ENCODE data around the gene FAM120B. TPM values are rescaled to one million over a fixed set of nuclear protein-coding genes. Genes with fewer than 3 reads are reported as not detected.
A peak's percentile ranks its signal among the peaks of the same experiment; 100 is the strongest.

The FAM120B gene
- total RNA-seq, 3 donors from 2014 or later, result 13.8 to 14.3 (median 14.3) TPM

- Mint-ChIP-seq H3K4me3 (no peak overlapping the region), H3K36me3 (ENCODE audit: insufficient read depth) (no peaks in the 10 kb centered on the region), H3K4me1 (ENCODE audit: low read depth) (no peaks in the 10 kb centered on the region), H3K9me3 (no peaks in the 10 kb centered on the region), H3K27me3 (ENCODE audit: low read depth) (peaks cover 17% of the 10 kb centered on the region)
- ATAC-seq (no peak), DNase-seq (no peak)
These were observed 114.5 kb downstream of the FAM120B start for GRCh38 chr6:170420791-170421776.

DNA sequence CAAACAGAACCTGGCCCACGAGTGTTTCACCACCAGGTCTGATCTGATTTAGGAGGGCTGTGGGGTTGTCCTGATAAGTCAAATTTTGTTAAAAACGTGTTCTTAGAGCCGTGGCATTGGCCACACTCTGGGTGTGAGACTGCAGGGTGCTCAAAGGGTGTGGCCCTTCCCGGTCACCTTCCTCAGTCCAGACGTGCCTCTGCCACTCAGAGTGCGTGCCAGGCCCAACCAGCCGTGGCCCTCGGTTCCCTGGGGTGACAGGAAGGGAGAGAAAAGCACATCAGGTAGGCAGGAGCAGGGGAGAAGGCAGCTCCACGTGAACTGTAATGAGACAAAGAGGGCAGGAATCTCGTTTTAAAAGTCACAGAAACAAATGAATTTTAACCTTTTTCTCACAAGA is 115.4 kb downstream of the FAM120B start:
- Mint-ChIP-seq H3K9me3 (no peaks in the 10 kb centered on the region), H3K27me3 (ENCODE audit: low read depth) (peaks cover 17% of the 10 kb centered on the region), H3K4me3 (no peak overlapping the region), H3K4me1 (ENCODE audit: low read depth) (no peaks in the 10 kb centered on the region), H3K36me3 (ENCODE audit: insufficient read depth) (no peaks in the 10 kb centered on the region)
- ATAC-seq (no peak), DNase-seq (no peak)

GRCh38 chr6:170423030-170423429 is 116.5 kb downstream of the FAM120B start:
- no peaks in the 10 kb centered on the region for H3K4me1 Mint-ChIP-seq (ENCODE audit: low read depth)
- DNase-seq (no peak), ATAC-seq (no peak)
- H3K4me3 Mint-ChIP-seq, result no peak overlapping the region
- no peaks in the 10 kb centered on the region for H3K36me3 Mint-ChIP-seq (ENCODE audit: insufficient read depth)
- H3K9me3 Mint-ChIP-seq, result no peaks in the 10 kb centered on the region
- peaks cover 17% of the 10 kb centered on the region for H3K27me3 Mint-ChIP-seq (ENCODE audit: low read depth)

DNA sequence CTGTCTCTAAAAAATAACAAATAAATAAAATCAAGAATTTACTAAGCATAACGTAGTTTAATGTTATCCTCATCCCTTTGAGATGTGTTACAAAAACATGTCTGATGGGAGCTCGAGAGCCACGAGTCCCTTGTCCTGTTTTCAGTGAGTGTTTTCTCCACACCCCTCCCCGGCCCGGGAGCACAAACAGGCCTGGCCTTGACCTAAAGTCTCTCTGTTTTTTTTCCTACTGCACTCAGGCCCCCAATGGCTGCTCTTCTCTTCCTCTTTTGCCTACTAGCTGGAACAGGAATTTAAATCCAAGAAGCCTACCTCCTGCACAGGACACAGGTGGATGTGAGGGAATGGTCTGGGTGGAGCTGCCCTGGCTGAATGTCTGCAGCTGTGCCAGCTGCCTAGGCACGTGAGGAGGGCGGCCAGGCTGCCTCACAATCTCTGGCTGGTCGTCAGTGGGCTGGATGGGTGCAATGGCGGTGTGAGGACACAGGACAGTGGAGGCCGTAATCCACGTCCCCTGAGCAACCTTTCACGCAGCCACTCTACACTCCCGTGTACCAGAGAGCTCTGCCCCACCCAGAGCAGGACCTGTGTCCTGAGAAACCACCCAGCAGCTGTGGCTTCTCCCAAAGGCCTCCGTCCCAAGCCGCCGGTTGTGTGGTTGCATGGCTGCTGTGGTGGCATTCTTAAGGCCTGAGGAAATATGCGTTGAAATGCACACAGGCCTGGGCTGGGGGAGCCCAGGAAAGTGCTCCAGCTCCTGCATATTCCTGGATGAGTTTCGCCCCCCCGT is 117.5 kb downstream of the FAM120B start:
- H3K36me3 Mint-ChIP-seq (ENCODE audit: insufficient read depth), result no peaks in the 10 kb centered on the region
- no peak overlapping the region for H3K4me3 Mint-ChIP-seq
- no peaks in the 10 kb centered on the region for H3K9me3 Mint-ChIP-seq
- H3K27me3 Mint-ChIP-seq (ENCODE audit: low read depth), result peaks cover 13% of the 10 kb centered on the region
- no peak for ATAC-seq
- DNase-seq, result no peak
- H3K4me1 Mint-ChIP-seq (ENCODE audit: low read depth), result no peaks in the 10 kb centered on the region

- H3K36me3 Mint-ChIP-seq (ENCODE audit: insufficient read depth), result no peaks in the 10 kb centered on the region
- no peak overlapping the region for H3K4me3 Mint-ChIP-seq
- no peak for DNase-seq
- no peaks in the 10 kb centered on the region for H3K9me3 Mint-ChIP-seq
- ATAC-seq, result no peak
- H3K4me1 Mint-ChIP-seq (ENCODE audit: low read depth), result no peaks in the 10 kb centered on the region
- H3K27me3 Mint-ChIP-seq (ENCODE audit: low read depth), result peaks cover 11% of the 10 kb centered on the region
These were observed 118.1 kb downstream of the FAM120B start for GRCh38 chr6:170424604-170425126.

GRCh38 chr6:170429450-170429849 is 122.9 kb downstream of the FAM120B start:
- no peak for DNase-seq
- H3K9me3 Mint-ChIP-seq, result no peaks in the 10 kb centered on the region
- H3K4me1 Mint-ChIP-seq (ENCODE audit: low read depth), result no peaks in the 10 kb centered on the region
- no peak for ATAC-seq
- H3K36me3 Mint-ChIP-seq (ENCODE audit: insufficient read depth), result no peaks in the 10 kb centered on the region
- H3K4me3 Mint-ChIP-seq, result no peak overlapping the region
- H3K27me3 Mint-ChIP-seq (ENCODE audit: low read depth), result peaks cover 9% of the 10 kb centered on the region

DNA sequence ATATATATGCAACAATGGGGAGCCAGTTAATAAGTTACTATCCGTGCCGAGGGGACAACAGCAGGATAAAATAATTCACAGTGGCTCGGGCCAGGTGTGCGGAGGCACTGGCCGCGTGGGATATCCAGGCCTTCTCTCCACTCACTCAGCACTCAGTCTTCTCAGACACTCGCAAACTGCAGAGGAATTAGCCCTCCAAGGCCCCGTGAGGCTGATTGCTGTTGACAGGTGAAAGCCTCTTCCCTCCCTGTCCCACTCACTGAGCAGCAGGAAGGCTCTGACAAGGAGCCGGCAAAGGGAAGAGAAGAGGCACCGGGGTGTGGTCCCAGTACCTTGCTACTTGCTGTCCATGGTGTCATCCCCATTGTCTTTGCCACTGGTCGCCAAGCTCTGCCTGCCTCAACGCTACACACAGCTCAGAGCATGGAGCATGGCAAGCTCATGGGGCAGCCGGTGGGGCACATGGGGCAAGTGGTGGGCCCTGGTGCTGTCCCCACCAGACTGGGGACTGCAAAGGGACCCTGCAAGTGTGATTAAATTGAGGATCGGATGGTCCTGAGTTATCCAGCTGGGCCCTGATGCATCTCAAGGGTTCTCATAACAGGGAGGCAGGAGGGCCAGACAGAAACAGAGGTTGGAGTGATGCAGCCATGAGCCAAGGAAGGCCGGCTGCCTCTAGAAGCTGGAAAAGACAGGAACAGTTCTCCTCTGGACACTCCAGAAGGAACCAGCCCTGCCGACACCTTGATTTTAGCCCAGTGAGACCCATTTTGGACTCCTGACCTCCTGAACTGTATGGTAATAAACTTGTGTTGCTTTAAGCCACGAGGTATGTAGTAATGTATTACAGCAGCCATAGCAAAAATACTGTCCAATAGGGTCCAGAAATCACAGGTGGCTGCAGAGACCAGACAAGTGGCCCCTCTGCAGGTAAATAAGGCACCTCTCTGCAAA is 126.9 kb downstream of the FAM120B start:
- ATAC-seq, result no peak
- H3K9me3 Mint-ChIP-seq, result peaks cover 9% of the 10 kb centered on the region
- H3K4me1 Mint-ChIP-seq (ENCODE audit: low read depth), result peaks cover 3% of the 10 kb centered on the region
- no peak overlapping the region for H3K4me3 Mint-ChIP-seq
- DNase-seq, result no peak
- no peaks in the 10 kb centered on the region for H3K36me3 Mint-ChIP-seq (ENCODE audit: insufficient read depth)
- H3K27me3 Mint-ChIP-seq (ENCODE audit: low read depth), result peaks cover 18% of the 10 kb centered on the region

DNA sequence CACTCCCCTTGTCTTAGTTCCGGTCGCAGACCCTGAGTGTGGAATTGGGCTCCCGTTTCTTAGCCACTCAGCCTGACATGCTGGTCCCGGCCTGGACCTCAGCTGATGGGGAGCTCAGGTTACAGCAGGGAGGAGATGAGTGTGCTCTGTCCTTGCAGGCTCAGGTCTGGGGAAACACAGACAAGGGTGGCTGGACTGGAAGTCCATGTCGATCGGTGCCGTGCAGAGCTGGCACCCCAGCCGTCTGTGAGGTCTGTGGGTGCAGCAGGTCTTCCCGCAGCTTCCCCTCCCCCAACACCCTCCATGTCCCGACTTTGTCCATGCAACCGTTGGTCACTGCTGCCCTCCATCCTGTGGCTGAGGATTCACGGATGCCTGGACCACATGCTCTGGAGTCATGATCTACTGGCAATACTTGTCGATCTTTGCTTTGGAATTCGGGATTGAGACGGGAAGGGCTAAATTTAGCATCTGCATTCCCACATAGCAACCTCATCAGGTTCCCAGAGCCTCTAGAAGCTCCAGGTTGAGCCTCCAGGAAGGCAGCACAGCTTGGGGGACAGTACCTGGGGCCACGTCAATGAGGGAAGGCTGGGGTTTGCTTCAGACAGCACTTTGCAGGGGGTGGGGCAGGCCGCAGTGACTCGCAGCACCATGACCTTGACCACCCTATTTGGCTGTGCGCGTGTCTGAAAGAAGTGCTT is 127.7 kb downstream of the FAM120B start:
- Mint-ChIP-seq H3K36me3 (ENCODE audit: insufficient read depth) (no peaks in the 10 kb centered on the region), H3K4me3 (no peak overlapping the region), H3K27me3 (ENCODE audit: low read depth) (peaks cover 21% of the 10 kb centered on the region), H3K4me1 (ENCODE audit: low read depth) (peaks cover 3% of the 10 kb centered on the region), H3K9me3 (peaks cover 9% of the 10 kb centered on the region)
- no peak for DNase-seq
- ATAC-seq, result no peak

DNA sequence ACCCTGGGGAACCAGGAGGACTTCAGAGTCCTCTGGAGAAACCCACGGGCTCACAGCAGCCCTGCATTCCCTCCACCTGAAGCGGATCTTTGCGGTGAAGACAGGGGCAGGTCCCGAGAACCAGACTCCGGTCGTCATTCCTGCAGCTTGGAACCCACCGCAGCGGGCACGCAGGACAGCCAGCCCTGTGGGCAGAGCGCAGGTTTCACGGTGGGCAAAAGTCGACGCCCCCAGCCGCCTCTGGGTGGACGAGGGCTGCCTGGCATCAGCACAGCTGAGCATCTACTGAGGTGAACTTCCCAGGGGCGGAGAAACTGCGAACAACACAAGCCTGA is 128.2 kb downstream of the FAM120B start:
- H3K27me3 Mint-ChIP-seq (ENCODE audit: low read depth), result peaks cover 26% of the 10 kb centered on the region
- no peak for DNase-seq
- H3K4me1 Mint-ChIP-seq (ENCODE audit: low read depth), result peaks cover 3% of the 10 kb centered on the region
- peaks cover 9% of the 10 kb centered on the region for H3K9me3 Mint-ChIP-seq
- no peak for ATAC-seq
- no peak overlapping the region for H3K4me3 Mint-ChIP-seq
- no peaks in the 10 kb centered on the region for H3K36me3 Mint-ChIP-seq (ENCODE audit: insufficient read depth)

DNA sequence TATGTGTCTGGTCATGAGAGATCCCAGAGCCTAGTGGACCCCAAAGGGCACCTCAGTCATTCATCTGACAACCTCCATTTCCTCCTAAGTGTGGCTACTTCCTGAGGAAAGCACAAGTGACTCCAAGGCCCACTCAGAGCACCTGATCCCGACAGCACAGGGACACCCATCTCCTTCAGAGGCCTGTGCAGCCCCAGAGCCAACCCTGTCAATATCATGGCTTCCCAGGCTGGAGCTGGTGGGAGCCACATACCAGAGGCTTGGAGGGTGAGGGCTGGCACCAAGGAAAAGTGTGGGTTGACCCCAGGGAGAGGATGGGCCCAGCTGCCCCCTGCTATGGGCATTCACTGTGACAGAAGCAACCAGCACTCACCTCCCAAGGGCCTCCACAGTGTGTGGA is 129.2 kb downstream of the FAM120B start:
- ATAC-seq (no peak), DNase-seq (no peak)
- Mint-ChIP-seq H3K27me3 (ENCODE audit: low read depth) (peaks cover 26% of the 10 kb centered on the region), H3K36me3 (ENCODE audit: insufficient read depth) (no peaks in the 10 kb centered on the region), H3K9me3 (peaks cover 9% of the 10 kb centered on the region), H3K4me1 (ENCODE audit: low read depth) (peaks cover 3% of the 10 kb centered on the region), H3K4me3 (no peak overlapping the region)

GRCh38 chr6:170436209-170436809 is 129.8 kb downstream of the FAM120B start:
- no peak for DNase-seq
- Mint-ChIP-seq H3K9me3 (peaks cover 9% of the 10 kb centered on the region), H3K36me3 (ENCODE audit: insufficient read depth) (no peaks in the 10 kb centered on the region), H3K4me3 (no peak overlapping the region), H3K4me1 (ENCODE audit: low read depth) (peaks cover 3% of the 10 kb centered on the region), H3K27me3 (ENCODE audit: low read depth) (peaks cover 26% of the 10 kb centered on the region)
- no peak for ATAC-seq

DNA sequence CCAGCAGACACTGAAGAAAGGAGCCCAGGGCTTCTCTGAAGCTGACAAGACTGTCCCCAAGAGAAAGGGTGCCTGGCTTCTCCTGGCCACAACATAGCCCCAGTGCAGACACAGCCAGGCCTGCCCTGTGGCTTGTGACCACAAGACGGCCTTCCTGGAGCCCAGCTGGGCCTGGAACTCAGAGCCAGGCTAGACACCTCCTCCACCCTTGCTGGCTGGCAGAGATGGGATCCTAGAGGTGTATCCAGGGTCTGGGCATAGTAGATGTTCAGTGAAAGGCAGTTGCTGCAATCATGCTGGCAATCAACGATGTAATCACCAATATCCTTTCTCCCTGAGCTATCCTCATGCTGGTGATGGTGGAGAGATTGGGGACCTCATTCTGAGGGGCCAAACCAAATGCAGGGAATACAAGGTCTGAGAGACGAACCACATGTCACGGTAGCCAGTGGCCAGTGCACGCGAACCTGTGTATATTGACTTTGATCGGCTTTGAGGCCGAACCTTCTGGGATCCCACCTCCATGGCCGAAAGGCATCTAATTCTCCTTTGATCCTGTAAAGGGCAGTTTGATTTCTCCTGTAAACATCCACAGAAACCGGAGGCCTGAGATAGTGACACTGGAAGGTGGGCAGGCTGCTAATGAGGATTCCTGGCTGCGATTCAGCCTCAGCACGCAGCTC is 131.3 kb downstream of the FAM120B start:
- Mint-ChIP-seq H3K36me3 (ENCODE audit: insufficient read depth) (no peaks in the 10 kb centered on the region), H3K9me3 (peaks cover 9% of the 10 kb centered on the region), H3K4me1 (ENCODE audit: low read depth) (peaks cover 3% of the 10 kb centered on the region), H3K27me3 (ENCODE audit: low read depth) (peaks cover 22% of the 10 kb centered on the region), H3K4me3 (peak overlapping the region; percentile 33)
- ATAC-seq (no peak), DNase-seq (no peak)

GRCh38 chr6:170438402-170438753 is 131.8 kb downstream of the FAM120B start:
- H3K4me3 Mint-ChIP-seq, result peak overlapping the region; percentile 33
- no peaks in the 10 kb centered on the region for H3K36me3 Mint-ChIP-seq (ENCODE audit: insufficient read depth)
- DNase-seq (no peak), ATAC-seq (peak; percentile 81 to 89)
- peaks cover 9% of the 10 kb centered on the region for H3K9me3 Mint-ChIP-seq
- peaks cover 3% of the 10 kb centered on the region for H3K4me1 Mint-ChIP-seq (ENCODE audit: low read depth)
- peaks cover 20% of the 10 kb centered on the region for H3K27me3 Mint-ChIP-seq (ENCODE audit: low read depth)

All from activated T-cell treated with anti-CD3 and anti-CD28 coated beads, Interleukin-2, amount 50 U/mL, for 4 hours (primary cell).